Left hindlimb (tissue), 1 donor: ENCODE data around the gene MPHOSPH8.
A peak's percentile ranks its signal among the peaks of the same experiment; 100 is the strongest.

Experiments used
- DNase-seq: peaks from one replicate; pipeline ENCODE4 v3.0.0-alpha.2; 2018

MPHOSPH8 gene, protein sequence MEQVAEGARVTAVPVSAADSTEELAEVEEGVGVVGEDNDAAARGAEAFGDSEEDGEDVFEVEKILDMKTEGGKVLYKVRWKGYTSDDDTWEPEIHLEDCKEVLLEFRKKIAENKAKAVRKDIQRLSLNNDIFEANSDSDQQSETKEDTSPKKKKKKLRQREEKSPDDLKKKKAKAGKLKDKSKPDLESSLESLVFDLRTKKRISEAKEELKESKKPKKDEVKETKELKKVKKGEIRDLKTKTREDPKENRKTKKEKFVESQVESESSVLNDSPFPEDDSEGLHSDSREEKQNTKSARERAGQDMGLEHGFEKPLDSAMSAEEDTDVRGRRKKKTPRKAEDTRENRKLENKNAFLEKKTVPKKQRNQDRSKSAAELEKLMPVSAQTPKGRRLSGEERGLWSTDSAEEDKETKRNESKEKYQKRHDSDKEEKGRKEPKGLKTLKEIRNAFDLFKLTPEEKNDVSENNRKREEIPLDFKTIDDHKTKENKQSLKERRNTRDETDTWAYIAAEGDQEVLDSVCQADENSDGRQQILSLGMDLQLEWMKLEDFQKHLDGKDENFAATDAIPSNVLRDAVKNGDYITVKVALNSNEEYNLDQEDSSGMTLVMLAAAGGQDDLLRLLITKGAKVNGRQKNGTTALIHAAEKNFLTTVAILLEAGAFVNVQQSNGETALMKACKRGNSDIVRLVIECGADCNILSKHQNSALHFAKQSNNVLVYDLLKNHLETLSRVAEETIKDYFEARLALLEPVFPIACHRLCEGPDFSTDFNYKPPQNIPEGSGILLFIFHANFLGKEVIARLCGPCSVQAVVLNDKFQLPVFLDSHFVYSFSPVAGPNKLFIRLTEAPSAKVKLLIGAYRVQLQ

DNA sequence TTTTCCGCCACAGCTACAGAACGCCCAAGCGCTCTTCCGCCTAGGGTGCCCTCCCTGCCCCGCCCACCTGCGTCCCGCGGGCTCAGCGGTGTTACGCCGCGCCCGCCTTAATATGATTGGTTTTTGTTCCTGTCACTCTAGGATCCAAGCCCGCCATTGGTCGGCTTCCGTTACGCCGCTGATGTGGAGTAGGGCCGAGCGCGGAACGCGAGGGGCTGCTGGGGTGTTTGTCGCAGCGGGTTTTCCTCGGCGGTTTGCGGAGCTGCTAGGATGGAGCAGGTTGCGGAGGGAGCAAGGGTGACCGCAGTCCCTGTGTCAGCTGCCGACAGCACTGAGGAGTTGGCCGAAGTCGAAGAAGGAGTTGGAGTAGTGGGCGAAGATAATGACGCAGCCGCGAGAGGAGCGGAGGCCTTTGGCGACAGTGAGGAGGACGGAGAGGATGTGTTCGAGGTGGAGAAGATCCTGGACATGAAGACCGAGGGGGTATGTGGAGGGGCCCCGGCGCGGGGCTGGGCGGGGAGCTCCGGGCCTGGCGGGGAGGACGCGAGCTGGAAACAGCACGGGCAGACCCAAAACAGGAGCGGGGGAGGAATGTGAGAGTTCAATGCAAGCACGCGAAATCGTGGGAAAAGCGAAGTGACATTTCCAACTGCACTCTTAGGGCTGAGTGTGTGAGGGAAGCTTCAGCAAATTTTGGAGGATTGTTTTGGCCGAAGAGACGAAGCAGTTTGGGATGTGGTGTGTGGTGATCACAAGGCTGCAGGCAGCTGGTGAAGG is at the start of gene MPHOSPH8:
MPHOSPH8 (plus strand) TSS at position 181 of the 777 bp plus-strand sequence; CDS start at position 271, 90 bp downstream.
- DNase-seq, result peak; percentile 95

GRCh38 chr13:19586904-19587634 is 46.4 kb upstream of the MPHOSPH8 start:
- no peak for DNase-seq

DNA sequence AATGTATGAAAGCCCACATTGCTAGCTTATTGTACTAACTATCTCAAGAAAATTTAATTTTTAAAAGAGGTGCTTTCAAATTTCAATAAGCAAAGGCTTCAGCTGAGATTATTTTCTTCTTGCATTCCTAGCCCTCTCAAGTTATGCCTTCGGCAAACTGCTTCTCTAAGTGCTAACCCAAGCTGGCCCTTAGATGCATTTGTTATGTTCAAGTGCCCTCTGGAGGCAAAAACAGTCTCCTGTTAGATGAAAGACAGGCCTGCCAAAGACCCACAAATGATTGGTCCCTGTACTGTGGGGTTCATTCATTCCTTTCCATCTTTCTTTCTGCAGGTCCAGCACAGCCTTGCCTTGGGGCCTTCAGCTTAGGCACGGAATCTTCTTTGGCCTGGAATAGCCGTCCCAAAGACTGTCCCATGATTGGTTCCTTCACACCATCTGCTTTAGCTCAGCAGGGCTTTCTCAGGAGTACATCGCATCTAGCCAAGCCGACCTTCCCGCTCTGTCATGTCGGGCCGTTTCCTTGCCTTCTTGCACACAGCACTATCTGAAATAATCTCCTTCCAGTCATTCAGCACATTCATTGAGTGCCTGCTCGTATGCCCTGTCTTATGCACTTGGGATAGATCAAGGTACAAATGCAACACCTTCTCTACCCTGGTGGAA is 45.7 kb upstream of the MPHOSPH8 start:
- DNase-seq, result no peak

- no peak for DNase-seq
Measured at GRCh38 chr13:19589312-19589711, 44.1 kb upstream of the MPHOSPH8 start.

DNA sequence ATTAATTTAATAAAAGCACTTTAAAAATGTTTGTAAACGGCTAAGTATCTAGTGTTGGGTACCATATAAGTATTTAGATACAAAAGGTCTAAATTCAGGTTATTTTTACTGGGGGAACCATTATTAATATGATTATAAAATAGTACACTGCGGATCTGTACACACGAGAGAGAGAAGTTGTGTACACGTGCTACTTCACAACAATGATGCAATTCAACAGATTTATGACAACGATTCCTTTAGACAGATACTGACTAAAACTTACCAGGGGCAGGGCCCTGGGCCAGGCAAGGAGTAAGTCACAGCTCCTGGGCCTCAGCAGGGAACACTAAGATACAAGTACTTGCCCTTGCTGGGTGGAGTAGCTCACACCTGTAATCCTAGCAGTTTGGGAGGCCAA is 43.0 kb upstream of the MPHOSPH8 start:
- no peak for DNase-seq

DNA sequence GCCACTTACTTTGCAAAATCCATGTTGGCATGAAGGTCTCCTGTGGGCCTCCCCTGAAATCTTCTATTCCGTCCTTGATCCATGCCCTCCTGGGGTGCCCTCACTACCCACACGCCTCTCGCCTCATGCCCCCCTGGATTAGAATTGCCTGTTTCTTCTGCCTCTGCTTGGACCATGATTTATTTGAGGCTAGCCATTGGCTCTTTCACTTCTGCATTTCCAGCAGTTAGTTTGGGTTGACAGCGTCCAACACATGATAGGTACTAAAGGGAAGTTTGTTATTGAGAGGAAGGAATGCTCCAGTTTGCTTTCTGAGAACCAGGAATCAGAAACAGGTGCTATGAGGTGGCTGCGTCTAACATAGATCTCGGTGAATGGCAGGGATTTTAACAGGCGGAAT is 41.6 kb upstream of the MPHOSPH8 start:
- no peak for DNase-seq

GRCh38 chr13:19592657-19593180 is 40.7 kb upstream of the MPHOSPH8 start:
- no peak for DNase-seq

DNA sequence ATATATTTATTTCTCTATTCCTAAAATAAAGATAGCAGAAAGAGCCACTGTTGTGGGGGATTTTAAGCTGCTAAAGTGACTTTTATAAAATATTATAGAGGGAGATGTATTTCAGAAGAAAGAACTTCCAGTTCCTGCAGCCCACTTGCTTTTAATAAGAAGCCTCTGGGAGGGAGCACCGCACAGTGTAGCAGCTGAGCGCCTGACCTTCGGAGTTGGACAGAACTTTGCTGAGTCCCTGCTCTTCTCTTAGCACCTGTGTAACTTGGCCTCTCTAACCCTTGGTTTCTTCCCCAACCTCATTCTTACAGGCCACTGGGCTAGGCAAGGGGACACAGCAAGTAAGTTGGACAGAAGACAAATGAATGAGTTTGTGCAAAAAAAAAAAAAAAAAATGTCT is 37.4 kb upstream of the MPHOSPH8 start:
- no peak for DNase-seq

- DNase-seq, result no peak
Measured at GRCh38 chr13:19596960-19597361, 36.5 kb upstream of the MPHOSPH8 start.

- no peak for DNase-seq
Measured at GRCh38 chr13:19597523-19597922, 35.9 kb upstream of the MPHOSPH8 start.

- DNase-seq, result peak; percentile 48
Measured at GRCh38 chr13:19601749-19602725, 31.4 kb upstream of the MPHOSPH8 start.

DNA sequence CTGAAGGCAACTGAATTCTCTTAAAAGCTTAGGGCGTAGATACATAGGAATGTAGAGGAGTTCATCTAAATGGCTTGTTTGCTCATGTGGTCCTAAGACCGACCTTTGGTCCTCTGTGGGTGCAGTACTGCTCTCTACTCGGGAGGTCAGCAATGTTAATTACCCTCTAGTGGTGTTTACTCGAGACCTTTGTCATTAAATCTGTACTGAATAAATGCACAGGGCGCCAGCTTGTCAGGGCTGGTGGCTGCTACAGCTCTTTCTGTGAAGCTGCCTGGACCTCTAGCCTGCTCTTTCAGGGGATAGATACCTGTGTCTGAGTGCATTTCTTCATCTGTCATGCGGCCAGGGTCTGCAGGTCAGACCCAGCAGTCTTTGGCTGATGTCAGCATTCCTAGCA is 29.2 kb upstream of the MPHOSPH8 start:
- no peak for DNase-seq

DNA sequence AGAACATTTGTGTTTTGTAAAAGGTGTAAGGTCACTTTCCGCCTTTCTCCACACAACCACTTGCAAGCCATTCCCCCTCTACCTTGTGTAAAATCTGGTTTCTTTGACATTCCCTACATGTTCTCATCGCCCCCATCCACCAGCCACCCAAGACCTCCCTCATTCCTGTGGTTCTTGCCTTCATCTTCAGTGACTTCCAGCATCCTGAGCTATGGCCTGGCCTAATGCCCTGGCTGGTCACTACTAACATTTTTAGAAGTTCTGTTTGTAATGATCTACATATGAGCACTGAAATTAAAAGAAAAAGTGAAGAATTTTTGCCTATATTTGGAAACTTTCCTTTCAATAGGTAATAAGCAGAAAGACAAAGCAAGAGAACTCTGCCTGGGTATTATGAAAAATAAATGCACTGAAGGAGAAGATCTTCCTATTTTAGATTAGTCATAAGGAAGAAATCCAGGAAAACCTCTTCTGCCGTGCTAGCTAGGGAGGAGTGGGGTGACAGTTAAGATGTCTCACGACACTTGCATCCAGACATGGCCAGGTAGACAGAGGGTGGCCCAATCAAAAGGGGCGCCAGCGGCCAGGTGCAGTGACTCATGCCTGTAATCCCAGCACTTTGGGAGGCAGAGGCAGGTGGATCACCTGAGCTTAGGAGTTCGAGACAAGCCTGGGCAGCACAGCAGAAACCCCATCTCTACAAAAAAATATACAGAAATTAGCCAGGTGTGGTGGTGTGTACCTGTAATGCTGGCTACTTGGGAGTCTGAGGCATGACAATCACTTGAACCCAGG is 28.1 kb upstream of the MPHOSPH8 start:
- no peak for DNase-seq

DNA sequence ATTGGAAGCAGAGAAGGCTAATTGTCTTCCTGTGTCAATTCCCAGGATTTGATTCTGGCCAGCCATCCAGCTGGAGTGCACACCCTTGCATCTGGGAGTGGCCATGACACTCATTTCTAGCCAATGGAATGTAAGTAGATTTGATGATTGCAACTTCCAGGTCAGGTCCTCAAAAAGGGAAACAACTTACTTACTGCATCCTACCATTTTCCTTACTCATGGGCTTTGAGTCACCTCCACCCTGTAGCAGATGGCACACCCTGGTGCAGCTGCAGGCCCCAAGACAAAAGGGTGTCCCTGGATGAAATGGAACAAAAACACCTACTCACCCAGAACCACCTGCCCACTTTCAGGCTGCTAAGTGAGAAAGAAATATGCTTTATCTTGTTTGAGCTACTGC is 27.3 kb upstream of the MPHOSPH8 start:
- DNase-seq, result no peak

GRCh38 chr13:19606737-19607136 is 26.7 kb upstream of the MPHOSPH8 start:
- DNase-seq, result no peak

- DNase-seq, result no peak
Measured at GRCh38 chr13:19607523-19608078, 25.9 kb upstream of the MPHOSPH8 start.

GRCh38 chr13:19618977-19619376 is 14.5 kb upstream of the MPHOSPH8 start:
- DNase-seq, result no peak

DNA sequence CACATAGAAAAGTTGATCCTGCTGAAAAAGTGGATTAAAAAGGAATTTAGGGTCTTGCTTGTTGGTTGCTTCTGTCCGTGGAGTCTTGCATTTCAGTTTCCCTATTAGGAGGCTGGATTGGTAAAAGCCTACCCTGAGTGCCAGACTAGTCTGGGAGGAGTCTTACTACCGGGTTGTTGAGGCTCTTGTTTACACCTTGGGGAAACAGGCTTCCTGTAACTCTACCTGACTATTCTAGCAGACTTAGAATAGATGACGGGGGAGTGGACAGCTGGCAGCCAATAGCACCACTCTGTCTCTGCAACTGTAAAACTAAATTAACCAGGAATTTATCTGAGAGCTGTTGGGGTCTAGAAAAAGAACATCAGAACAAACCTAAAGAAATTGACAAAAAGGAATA is 11.3 kb upstream of the MPHOSPH8 start:
- no peak for DNase-seq

DNA sequence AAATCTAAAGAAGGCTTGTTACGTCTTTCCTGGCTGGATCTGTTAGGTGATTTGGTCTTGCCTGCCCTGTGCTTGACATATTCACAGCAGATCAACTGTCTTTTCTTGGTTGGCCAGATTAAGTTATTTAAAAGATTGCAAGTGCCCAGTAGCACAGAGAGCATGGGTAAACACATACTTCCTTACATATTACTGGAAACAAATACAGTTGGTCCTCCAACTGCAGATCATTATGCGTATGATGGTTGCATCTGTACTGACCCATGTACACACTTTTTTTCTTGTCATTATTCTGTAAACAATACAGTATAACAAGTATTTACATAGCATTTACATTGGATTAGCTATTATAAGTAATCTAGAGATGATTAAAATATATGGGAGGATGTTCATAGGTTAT is 9.2 kb upstream of the MPHOSPH8 start:
- DNase-seq, result no peak
